CD14-positive monocyte (primary cell): Measurements from ENCODE around the gene NRXN3. TPM values are rescaled to one million over a fixed set of nuclear protein-coding genes. Genes with fewer than 3 reads are reported as not detected.

Source experiments
- DNase-seq, 3 donors: peaks; one replicate each; pipeline ENCODE4 v3.0.0-alpha.2; 2011 to 2022
- H2AFZ ChIP-seq: 2 replicates; pipeline ENCODE4 v1.6.0; 2012; ENCODE audit warnings: mild to moderate bottlenecking, low read depth, low read length, inconsistent platforms; ENCODE audit not compliant: insufficient read depth, poor library complexity, severe bottlenecking
- H3K27ac ChIP-seq, 2 donors: 1 replicate in 1 of 2; 2 replicates in 1 of 2; pipeline ENCODE4 v1.5.1; 2012 to 2013; ENCODE audit warnings: low read length in 2 of 2, control low read depth in 1 of 2, inconsistent platforms in 1 of 2, low read depth in 1 of 2, mild to moderate bottlenecking in 1 of 2
- H3K27me3 ChIP-seq, 2 donors: one replicate each; pipeline versions ENCODE4 v1.6.0 to v1.6.1; 2011 to 2013; ENCODE audit warnings: low read length in 2 of 2; ENCODE audit not compliant: control insufficient read depth in 2 of 2, insufficient read depth in 2 of 2
- H3K36me3 ChIP-seq, 2 donors: replicated peaks in 1 of 2; 1 replicate in 1 of 2; 2 replicates in 1 of 2; pipeline versions ENCODE4 v1.5.1 to v1.6.1; 2012 to 2013; ENCODE audit warnings: low read length in 2 of 2, control low read depth in 1 of 2, inconsistent platforms in 1 of 2, mild to moderate bottlenecking in 1 of 2; ENCODE audit not compliant: insufficient read depth in 2 of 2, control insufficient read depth in 1 of 2
- H3K4me1 ChIP-seq, 2 donors: 1 replicate in 1 of 2; 2 replicates in 1 of 2; pipeline versions ENCODE4 v1.5.1 to v1.6.1; 2012 to 2013; ENCODE audit warnings: low read length in 2 of 2, control low read depth in 1 of 2, inconsistent platforms in 1 of 2, mild to moderate bottlenecking in 1 of 2, moderate library complexity in 1 of 2; ENCODE audit not compliant: insufficient read depth in 2 of 2, control insufficient read depth in 1 of 2
- H3K4me2 ChIP-seq: replicated peaks from 2 replicates; pipeline ENCODE3; 2012; ENCODE audit warnings: low read length, moderate library complexity, mild to moderate bottlenecking; ENCODE audit not compliant: poor library complexity, severe bottlenecking; ENCODE audit errors: extremely low read depth
- H3K4me3 ChIP-seq, 3 experiments: fragments of 200-600 bp in 1 of 3; sonication (generic) in 1 of 3; replicated peaks in 1 of 3; 1 replicate in 2 of 3; 2 replicates in 1 of 3; pipeline ENCODE4 v1.5.1; 2011 to 2013; ENCODE audit warnings: low read length in 3 of 3, mild to moderate bottlenecking in 3 of 3, control low read depth in 2 of 3, low read depth in 2 of 3, inconsistent platforms in 1 of 3, moderate library complexity in 1 of 3
- H3K79me2 ChIP-seq: 2 replicates; pipeline ENCODE4 v1.6.0; 2012; ENCODE audit warnings: mild to moderate bottlenecking, control low read depth, inconsistent platforms, low read length, moderate library complexity; ENCODE audit not compliant: insufficient read depth
- H3K9ac ChIP-seq: 2 replicates; pipeline ENCODE4 v1.6.0; 2017; ENCODE audit warnings: low read length, mild to moderate bottlenecking; ENCODE audit not compliant: insufficient read depth, poor library complexity, severe bottlenecking
- H3K9me3 ChIP-seq, 2 donors: replicated peaks in 1 of 2; 1 replicate in 1 of 2; 2 replicates in 1 of 2; pipeline versions ENCODE4 v1.5.1 to v1.6.1; 2012 to 2013; ENCODE audit warnings: low read length in 2 of 2, control low read depth in 1 of 2; ENCODE audit not compliant: control insufficient read depth in 1 of 2, insufficient read depth in 1 of 2
- H4K20me1 ChIP-seq: 2 replicates; pipeline ENCODE4 v1.6.0; 2012; ENCODE audit warnings: mild to moderate bottlenecking, low read length, control low read depth, moderate library complexity; ENCODE audit not compliant: insufficient read depth
- H3K27ac Mint-ChIP-seq, 7 donors: one replicate each; pipeline ENCODE4 v1.8.0; 2020; ENCODE audit warnings: mild to moderate bottlenecking in 7 of 7, mixed read lengths in 7 of 7, moderate library complexity in 6 of 7, inconsistent platforms in 2 of 7
- H3K27me3 Mint-ChIP-seq, 3 donors: one replicate each; pipeline ENCODE4 v1.8.0; 2021 to 2022; ENCODE audit warnings: low read depth in 3 of 3, mild to moderate bottlenecking in 3 of 3, mixed read lengths in 3 of 3, moderate library complexity in 3 of 3, inconsistent platforms in 1 of 3
- H3K36me3 Mint-ChIP-seq, 2 donors: one replicate each; pipeline ENCODE4 v1.8.0; 2020; ENCODE audit warnings: mixed read lengths in 2 of 2, inconsistent platforms in 1 of 2, mild to moderate bottlenecking in 1 of 2
- H3K4me1 Mint-ChIP-seq: one replicate; pipeline ENCODE4 v1.8.0; 2020; ENCODE audit warnings: mild to moderate bottlenecking, mixed read lengths
- H3K4me3 Mint-ChIP-seq, 2 donors: one replicate each; pipeline ENCODE4 v1.8.0; 2020; ENCODE audit warnings: mild to moderate bottlenecking in 2 of 2, mixed read lengths in 2 of 2, moderate library complexity in 1 of 2
- H3K9me3 Mint-ChIP-seq, 7 donors: one replicate each; pipeline ENCODE4 v1.8.0; 2020 to 2022; ENCODE audit warnings: mixed read lengths in 7 of 7, mild to moderate bottlenecking in 6 of 7, moderate library complexity in 6 of 7, inconsistent platforms in 2 of 7
- CTCF ChIP-seq: fragments of 200-600 bp; IDR thresholded peaks from one replicate; pipeline ENCODE4 v1.8.0; 2022; ENCODE audit warnings: antibody characterized with exemption, mild to moderate bottlenecking
- WGBS: methylation state at CpG from one replicate; pipeline ENCODE4 v1.1.5; 2013; ENCODE audit warnings: missing lambda C conversion rate; ENCODE audit not compliant: insufficient coverage; 5-methylcytosine and 5-hydroxymethylcytosine counted together
- intact Hi-C, 2 donors: fragments of 100-400 bp; cut with micrococcal nuclease; formaldehyde crosslinking; loops; one replicate each; pipeline versions ENCODE4 v1.15.0 to v1.15.1; 2023
- polyA plus RNA-seq, 3 donors: library from polyadenylated mRNA; depleted of rRNA in 1 of 3; unstranded in 2 of 3; stranded (reverse) in 1 of 3; fragments of 300-500 nt in 2 of 3; fragments of >200 nt in 1 of 3; fragmentation: Illumina TruSeq in 2 of 3; gene quantifications; 1 replicate in 2 of 3; 2 replicates in 1 of 3; pipeline ENCODE4 v1.2.3, GENCODE V29; 2012 to 2021

Gene NRXN3
- polyA plus RNA-seq, 3 donors, result not detected

GRCh38 chr14:79080040-79080439 is 909.9 kb downstream of the NRXN3 start:
- no CpG with 5 or more reads among the region's 1 CpG for WGBS
- no peak for TF ChIP-seq CTCF
- H3K27ac ChIP-seq, result no peak overlapping the region
- no peaks in the 10 kb centered on the region for H3K79me2 ChIP-seq
- Mint-ChIP-seq H3K36me3 (no peaks in the 10 kb centered on the region), H3K27ac (no peak overlapping the region), H3K9me3 (peaks cover 0 to 2% (median 0%) of the 10 kb centered on the region in 7 donors), H3K4me1 (no peaks in the 10 kb centered on the region), H3K27me3 (peaks cover 0 to 3% (median 2%) of the 10 kb centered on the region in 3 donors), H3K4me3 (no peak overlapping the region)
- intact Hi-C loops, result no loop called here
- H3K36me3 ChIP-seq, result no peaks in the 10 kb centered on the region
- H4K20me1 ChIP-seq, result no peaks in the 10 kb centered on the region
- H3K4me2 ChIP-seq, result no peak overlapping the region
- DNase-seq, result no peak
- H2AFZ ChIP-seq, result no peak overlapping the region
- no peak overlapping the region for H3K9ac ChIP-seq
- H3K4me3 ChIP-seq, result no peak overlapping the region
- no peaks in the 10 kb centered on the region for H3K27me3 ChIP-seq
- no peaks in the 10 kb centered on the region for H3K4me1 ChIP-seq
- no peaks in the 10 kb centered on the region for H3K9me3 ChIP-seq

GRCh38 chr14:79082883-79083282 is 912.7 kb downstream of the NRXN3 start:
- Histone ChIP-seq H3K4me3 (no peak overlapping the region), H3K27ac (no peak overlapping the region), H3K27me3 (no peaks in the 10 kb centered on the region), H3K4me1 (no peaks in the 10 kb centered on the region), H4K20me1 (no peaks in the 10 kb centered on the region), H3K9me3 (no peaks in the 10 kb centered on the region), H3K36me3 (no peaks in the 10 kb centered on the region), H3K4me2 (no peak overlapping the region), H3K79me2 (no peaks in the 10 kb centered on the region), H3K9ac (no peak overlapping the region), H2AFZ (no peak overlapping the region)
- peaks cover 0 to 2% (median 1%) of the 10 kb centered on the region in 3 donors for H3K27me3 Mint-ChIP-seq
- WGBS, result no CpG with 5 or more reads among the region's 2 CpGs
- no peak overlapping the region for H3K4me3 Mint-ChIP-seq
- H3K27ac Mint-ChIP-seq, result no peak overlapping the region
- DNase-seq, result no peak
- TF ChIP-seq CTCF, result no peak
- intact Hi-C loops, result no loop called here
- peaks cover 0 to 2% (median 0%) of the 10 kb centered on the region in 7 donors for H3K9me3 Mint-ChIP-seq
- no peaks in the 10 kb centered on the region for H3K4me1 Mint-ChIP-seq
- no peaks in the 10 kb centered on the region for H3K36me3 Mint-ChIP-seq
